B cell (primary cell): ENCODE measurements around the gene CCDC13.

Source experiments
- EZH2 ChIP-seq: IDR thresholded peaks from 2 replicates; pipeline ENCODE4 v1.6.1; 2012; ENCODE audit warnings: borderline replicate concordance, low read depth, mild to moderate bottlenecking, moderate library complexity, low read length; ENCODE audit not compliant: insufficient read depth, poor library complexity, severe bottlenecking
- TF ChIP-seq, protein P1 (sequence below): fragments of 200-600 bp; IDR thresholded peaks from one replicate; pipeline ENCODE4 v1.8.0; 2022; ENCODE audit warnings: antibody characterized with exemption, mild to moderate bottlenecking

GRCh38 chr3:42728056-42728455 lies 45.0 kb downstream of the CCDC13 start:
- TF ChIP-seq, protein P1, sequence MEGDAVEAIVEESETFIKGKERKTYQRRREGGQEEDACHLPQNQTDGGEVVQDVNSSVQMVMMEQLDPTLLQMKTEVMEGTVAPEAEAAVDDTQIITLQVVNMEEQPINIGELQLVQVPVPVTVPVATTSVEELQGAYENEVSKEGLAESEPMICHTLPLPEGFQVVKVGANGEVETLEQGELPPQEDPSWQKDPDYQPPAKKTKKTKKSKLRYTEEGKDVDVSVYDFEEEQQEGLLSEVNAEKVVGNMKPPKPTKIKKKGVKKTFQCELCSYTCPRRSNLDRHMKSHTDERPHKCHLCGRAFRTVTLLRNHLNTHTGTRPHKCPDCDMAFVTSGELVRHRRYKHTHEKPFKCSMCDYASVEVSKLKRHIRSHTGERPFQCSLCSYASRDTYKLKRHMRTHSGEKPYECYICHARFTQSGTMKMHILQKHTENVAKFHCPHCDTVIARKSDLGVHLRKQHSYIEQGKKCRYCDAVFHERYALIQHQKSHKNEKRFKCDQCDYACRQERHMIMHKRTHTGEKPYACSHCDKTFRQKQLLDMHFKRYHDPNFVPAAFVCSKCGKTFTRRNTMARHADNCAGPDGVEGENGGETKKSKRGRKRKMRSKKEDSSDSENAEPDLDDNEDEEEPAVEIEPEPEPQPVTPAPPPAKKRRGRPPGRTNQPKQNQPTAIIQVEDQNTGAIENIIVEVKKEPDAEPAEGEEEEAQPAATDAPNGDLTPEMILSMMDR = no peak
- TF ChIP-seq EZH2 = no peak
